Skin of body (tissue), 2 donors: Measurements from ENCODE around the gene SIX3. TPM values are rescaled to one million over a fixed set of nuclear protein-coding genes. Genes with fewer than 3 reads are reported as not detected.

Source experiments
- DNase-seq: peaks from one replicate; lab custom pipeline; 2025; lab: John Stamatoyannopoulos, UW
- total RNA-seq: library from RNA; depleted of rRNA; stranded (reverse); fragments of >200 nt; gene quantifications from one replicate; pipeline ENCODE4 v1.2.3, GENCODE V29; 2014

The SIX3 gene
- total RNA-seq, 1 donor from 2014 or later: not detected

GRCh38 chr2:44930274-44931197, 11.0 kb upstream of the SIX3 start:
- DNase-seq: no peak

DNA sequence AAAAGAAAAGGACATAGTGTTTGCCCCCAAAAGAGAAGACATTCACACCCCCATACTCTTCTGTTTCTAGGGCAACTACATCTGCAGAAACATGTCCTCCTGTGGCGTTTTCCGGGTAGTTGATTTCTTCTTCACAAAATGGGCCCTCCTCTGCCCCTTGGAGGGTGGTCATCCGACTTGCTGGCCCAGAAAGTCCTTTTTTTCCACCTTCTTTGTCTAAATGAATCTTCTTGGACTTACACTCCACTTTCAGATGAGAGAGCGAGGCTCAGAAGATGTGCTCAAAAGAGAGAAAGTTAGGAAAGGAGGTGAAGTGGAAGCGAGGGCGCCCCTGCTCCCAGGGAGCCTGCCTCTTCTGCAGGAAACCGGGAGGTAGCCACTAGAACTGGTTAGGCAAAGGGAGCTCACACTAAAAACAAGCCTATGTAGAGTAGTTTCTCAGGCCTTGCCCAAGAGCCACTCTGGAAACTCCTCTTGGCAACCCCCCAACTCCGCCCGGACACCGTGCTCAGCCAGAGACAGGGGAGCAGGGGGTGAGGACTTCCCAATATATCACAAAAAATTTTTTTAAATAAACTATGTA, 10.2 kb upstream of the SIX3 start:
- no peak for DNase-seq

DNA sequence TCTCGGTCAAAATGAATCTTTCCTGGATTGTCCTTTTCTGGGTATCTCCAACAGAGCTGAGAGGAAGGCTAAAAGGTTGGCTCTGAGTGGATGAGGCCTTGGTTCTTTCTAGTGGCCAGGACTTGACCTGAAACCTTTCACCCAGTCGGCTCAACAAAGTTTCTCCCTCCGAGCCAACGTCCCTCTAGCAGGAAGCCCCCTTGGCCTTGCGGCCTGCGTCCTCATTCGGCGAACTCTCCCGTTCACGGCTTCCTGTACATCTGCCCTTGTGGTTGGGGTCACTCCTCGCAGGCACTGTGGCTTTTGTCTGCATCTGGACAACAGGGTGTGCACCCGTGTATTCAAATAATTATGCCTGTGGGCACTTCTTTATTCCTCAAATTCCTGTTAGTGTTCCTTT, 9.4 kb upstream of the SIX3 start:
- no peak for DNase-seq

DNA sequence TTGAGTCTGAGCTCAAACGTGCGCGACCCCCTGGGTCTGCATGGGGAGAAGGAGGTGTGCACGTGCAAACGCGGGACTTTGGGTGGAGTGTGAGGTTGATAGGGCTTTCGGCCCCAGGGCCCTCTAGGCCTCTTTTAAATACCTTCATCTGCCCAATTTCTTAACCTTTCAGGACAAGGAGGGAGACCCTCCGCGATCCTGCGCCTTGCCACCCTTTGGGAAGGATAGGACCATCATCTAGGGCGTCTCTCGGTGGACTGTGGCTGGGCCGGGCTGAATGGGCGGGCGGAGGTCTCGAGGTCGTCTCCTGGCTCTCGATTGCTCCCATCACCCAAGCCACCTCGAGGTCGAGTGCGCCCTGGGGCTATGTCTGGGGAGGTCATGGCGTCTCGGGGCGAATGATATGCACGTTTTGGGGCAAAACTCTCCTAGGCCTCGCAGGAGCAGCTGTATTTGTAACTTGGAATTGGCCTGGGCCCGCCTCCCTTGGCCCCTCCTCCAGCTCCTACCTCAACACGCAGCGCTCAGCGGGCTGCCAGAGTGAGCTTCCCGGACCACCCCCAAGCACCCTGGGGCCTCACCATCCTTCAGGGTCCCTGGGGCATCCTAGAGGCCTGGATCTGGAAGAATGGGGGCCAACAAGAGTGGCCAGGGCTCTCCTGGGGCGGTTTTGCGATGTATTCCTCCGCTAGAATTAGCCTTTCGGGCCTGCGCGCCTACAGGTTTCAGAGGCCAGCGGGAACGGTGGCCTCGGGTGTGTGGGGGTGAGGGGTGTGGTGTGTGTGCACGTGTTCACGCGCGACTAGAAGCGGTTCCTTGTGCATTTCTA, 8.7 kb upstream of the SIX3 start:
- DNase-seq: no peak

DNA sequence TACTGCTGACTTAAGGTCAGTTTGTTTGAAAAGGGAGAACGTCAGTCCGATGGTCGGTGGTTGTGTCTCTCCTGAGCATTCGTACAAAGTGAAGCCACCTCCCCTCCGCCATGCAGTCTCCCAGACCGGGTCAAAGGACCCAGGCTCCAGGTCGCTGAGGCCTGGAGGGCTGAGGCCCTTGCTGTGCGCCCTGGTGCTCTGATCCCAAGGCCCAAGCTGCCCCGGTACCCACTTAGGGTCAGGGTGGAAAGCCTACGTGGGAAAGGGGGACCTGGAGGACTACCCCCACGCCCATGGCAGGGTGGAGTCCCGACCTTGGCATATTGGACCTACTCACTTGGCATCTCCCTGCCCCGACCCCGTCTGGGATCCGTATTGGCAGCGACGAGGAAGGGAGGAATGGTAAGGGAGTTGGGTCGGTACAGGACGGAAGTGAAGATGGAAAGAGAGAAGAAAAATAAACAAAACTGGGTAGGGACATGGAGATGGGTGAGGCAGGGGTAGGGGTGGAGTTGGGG, 8.0 kb upstream of the SIX3 start:
- DNase-seq: no peak

GRCh38 chr2:44934038-44934982, 7.2 kb upstream of the SIX3 start:
- no peak for DNase-seq

GRCh38 chr2:44934983-44935728, 6.3 kb upstream of the SIX3 start:
- no peak for DNase-seq

- DNase-seq: no peak
These were observed 5.8 kb upstream of the SIX3 start for GRCh38 chr2:44935729-44936098.

GRCh38 chr2:44936275-44936674, 5.2 kb upstream of the SIX3 start:
- DNase-seq: no peak

GRCh38 chr2:44936715-44937687, 4.5 kb upstream of the SIX3 start:
- no peak for DNase-seq

- DNase-seq: no peak
These were observed 3.7 kb upstream of the SIX3 start for GRCh38 chr2:44937688-44938240.

GRCh38 chr2:44938287-44939105, 3.0 kb upstream of the SIX3 start:
- DNase-seq: no peak

DNA sequence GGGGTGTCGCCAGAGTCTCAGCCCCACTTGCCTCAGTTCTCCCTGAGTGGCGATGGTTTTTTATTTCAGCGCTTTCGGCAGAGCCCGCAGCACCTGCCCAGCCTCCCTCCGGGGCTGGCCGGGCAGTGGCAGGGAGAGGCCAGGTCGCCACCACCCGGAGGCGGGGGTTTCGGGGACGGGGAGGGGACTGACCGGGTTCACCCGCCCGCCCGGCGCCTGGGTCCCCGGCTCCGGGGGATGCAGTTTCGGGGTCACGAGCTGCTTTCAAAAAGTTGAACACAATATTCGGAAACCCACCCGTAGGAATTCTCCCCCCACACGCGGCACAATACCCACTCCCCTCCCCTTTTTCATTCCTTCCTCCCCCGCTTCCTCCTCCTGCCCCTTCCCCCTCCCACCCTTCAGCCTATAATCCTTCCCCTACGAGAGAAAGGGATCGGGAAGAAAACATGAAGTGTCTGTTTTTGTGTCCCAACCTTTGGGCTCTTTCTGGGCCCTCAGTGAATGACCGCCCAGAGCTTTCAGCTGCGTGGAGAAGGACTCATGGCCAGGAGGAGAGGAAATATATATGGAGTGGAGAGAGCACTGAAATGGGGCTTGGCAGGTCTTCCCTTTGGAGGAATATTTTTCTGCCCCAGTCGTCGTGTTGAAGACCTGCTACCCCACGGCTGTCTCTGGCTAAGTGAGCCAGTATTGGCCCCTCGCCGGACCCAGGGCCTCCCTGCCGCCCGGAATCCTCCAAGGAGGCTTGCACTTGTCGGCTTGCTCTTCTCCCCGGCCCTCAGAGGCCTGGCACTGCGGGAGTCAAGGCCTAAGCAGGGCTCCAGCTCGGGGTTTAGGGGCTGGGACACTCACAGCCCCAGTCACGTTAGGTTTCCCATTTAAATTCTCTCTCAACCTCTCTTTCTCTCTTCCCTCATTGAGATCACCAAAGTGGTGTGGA, 2.1 kb upstream of the SIX3 start:
- DNase-seq: no peak

DNA sequence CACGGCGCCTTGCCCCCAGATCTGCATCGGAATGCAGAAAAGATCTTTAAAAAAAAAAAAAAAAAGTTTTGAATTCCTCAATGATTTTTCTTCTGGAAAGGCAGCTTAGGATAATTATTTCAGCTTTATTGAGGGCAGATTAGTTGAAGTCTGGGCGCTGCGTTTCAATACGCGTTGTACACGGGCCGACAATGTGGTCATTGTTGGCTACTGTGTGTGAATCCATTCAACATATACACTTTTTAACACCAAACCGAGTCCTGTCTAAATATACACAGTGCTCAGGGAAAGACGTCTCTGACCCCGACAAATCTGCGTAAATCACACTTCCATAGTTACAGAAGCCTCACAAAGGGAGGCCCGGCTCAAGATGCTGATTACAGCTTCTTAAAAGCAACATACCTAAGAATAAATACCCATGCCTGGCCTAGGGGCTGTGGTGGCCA, 1.4 kb upstream of the SIX3 start:
- no peak for DNase-seq

DNA sequence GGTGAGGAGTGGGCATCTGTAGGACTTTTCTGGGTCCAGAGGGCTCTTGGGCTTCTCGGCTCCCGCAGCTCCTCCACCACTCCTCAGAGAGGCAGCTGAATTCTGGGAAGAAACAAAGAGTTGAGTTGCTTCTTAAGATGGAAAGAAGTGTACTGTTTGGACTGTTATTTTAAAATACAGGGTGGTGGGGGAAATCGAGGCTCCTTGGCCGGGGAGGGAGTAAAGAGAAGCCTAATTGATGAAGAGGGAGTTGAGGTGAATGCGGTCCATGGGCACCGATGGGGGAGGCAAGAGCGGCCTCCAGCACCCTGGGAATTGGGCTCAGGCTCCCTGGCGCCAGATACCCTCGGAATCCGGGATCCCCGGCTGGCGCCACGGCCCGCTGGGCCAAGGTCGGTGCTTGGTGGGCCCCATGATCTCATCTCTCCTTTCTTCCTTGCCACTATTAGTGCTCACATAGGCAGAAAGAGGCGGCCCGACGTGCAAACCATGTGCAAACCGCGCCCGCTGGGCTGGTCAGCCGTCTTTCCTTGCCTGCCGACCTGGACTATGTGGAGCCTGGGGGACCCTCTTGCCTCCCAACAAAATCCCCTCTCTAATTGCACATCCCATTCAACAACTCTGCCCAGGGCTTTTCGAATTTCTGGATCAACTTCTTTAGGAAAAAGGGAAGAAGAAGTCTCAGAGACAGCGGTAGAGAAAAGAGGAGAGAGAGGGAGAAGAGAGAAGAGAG, 604 bp upstream of the SIX3 start:
- DNase-seq: no peak
